HG03378 (cell line): Measurements from ENCODE around the gene FRMPD2.
"Not testable (repeated sequence)": the region's sequence is repeated elsewhere in the genome, so short reads cannot be mapped to it uniquely, and the experiment has no call there.

Experiments
- ATAC-seq: cut with Tn5 transposase; IDR thresholded peaks from one replicate; pipeline ENCODE4 v1.9.1; 2021; ENCODE audit warnings: mild to moderate bottlenecking, moderate library complexity; ENCODE audit not compliant: unreplicated experiment

FRMPD2 gene

GRCh38 chr10:48288661-48289060 is 14.2 kb upstream of the FRMPD2 start:
- ATAC-seq: no peak

- no peak for ATAC-seq
Measured at GRCh38 chr10:48287417-48288391, 13.2 kb upstream of the FRMPD2 start.

DNA sequence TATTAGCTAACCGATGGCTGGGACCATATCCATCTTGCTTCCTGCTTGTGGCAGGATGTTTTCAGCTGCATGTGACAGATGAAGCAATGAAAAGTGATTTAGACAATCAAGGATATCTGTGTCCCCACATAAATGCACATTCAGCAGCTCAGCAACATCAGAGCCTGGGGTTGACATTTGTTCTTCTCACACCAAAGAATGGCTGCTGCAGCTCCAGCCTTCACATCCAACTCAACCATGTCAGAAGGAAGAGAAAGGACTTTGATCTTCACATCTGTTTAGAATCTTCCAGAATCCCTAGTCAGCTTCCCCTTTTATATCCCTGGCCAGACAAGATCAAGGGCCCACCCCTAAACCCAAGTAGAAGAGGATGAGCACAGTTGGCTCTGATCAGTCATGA is 11.9 kb upstream of the FRMPD2 start:
- no peak for ATAC-seq

DNA sequence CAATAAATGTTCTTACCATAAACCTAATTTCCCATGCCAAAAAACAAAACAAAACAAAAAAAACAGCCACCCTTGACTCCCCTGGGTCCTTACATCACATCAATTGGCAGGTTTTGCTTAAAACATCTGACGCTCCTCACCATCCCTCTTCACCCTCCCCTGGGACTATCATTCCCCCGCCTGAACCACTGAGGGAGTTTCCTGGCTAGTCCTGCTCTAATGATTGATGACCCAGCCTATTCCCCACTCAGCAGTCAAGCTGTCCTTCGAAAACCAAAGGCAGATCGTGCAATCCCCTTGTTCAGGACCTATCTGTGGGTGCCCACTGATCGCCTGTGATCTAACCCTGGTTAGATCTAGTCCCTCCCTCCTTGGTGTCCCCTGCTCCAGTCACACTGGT is 11.2 kb upstream of the FRMPD2 start:
- ATAC-seq: peak; percentile 49

- ATAC-seq: no peak
Measured at GRCh38 chr10:48284811-48285210, 10.3 kb upstream of the FRMPD2 start.

DNA sequence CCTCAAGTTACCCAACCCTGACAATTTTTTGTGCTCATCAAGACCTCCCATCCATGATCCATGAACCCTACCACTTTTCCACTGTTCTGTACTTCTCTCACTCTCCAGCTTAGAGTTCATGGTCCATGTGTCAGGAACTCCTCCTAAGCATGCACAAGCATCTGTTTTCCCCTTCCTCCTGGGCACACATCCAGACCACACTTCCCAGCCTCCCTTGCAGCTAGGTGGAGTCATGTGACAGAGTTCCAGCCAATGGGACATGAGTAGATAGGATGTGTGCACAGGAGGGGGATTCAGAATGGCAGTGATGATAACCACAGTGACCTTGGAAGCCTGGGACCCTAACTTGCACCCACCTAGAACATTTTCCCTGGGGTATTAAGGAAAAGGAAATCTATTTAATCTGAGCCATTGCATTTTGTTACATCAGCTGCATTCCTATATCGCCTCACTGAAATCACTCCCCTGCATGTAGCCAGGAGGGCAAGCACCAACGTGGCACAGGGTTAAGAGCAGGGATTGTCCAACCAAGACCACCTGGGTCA is 9.6 kb upstream of the FRMPD2 start:
- no peak for ATAC-seq

GRCh38 chr10:48282829-48283228 is 8.3 kb upstream of the FRMPD2 start:
- peak; percentile 58 for ATAC-seq

DNA sequence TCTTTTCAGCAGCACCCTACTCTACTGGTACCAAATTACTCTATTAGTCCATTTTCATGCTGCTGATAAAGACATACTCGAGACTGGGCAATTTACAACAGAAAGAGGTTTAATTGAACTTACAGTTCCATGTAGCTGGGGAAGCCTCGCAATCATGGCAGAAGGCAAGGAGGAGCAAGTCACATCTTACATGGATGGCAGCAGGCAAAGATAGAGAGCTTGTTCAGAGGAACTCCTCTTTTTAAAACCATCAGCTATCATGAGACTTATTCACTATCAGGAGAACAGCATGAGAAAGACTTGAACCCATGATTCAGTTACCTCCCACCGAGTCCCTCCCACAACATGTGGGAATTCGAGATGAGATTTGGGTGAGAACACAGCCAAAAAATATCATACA is 7.2 kb upstream of the FRMPD2 start:
- not testable (repeated sequence) for ATAC-seq

- ATAC-seq: peak; percentile 86
Measured at GRCh38 chr10:48279081-48279751, 4.7 kb upstream of the FRMPD2 start.

- ATAC-seq: no peak
Measured at GRCh38 chr10:48277093-48277492, 2.6 kb upstream of the FRMPD2 start.

- ATAC-seq: no peak
Measured at GRCh38 chr10:48273741-48274140, 755 bp downstream of the FRMPD2 start.

- peak; percentile 46 for ATAC-seq
Measured at GRCh38 chr10:48272682-48273081, 1.8 kb downstream of the FRMPD2 start.

DNA sequence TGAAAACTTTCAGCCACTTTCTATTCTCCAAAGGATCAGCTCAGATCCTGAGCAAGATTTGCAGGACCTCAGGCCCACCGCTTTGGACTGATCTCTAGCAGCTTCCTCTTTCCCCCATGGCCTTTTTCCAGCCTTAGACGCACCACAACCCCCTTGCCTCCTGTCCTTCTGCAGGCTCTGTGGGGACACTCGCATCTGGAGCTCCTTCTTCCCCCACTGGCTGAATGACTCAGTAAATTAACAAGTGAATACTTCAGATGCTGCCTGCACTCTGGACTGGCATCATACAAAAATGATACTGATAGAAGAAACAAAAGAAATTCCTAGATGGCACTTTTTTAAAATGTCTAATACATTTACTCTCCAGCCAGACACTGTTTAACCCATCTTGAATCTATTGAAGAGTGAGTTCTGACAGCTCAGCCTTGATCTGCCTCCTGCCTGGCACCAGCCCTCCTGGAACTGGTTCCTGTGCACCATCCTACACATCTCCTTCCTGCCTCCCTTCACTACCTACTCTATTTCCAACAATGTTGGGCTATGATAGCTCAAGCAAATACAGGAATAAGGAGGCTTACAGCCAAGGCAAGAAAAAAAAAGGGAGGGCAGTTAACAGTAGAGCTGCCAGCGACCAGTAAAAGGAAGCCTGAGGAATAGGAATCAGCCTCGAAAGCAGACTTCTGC is 3.3 kb downstream of the FRMPD2 start:
- no peak for ATAC-seq

DNA sequence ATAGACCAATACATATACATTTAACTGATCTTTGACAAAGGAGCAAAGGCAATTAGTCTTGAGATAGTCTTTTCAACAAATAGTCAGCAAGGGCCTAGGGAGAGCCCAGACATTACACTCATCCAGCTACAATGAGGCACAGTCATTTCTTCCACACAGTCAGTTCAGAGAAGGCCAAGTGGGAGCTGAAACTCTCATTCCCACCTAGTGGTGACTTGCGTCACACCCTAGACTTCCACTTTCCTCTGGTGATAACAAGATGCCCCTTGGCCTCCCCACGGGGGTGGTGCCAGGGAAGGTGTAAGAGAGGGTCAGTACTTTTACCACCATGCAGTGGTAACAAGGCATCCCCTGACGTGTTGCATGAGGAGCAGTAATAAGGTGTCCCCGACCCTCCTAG is 8.0 kb downstream of the FRMPD2 start:
- ATAC-seq: no peak

GRCh38 chr10:48258105-48258504 is 16.4 kb downstream of the FRMPD2 start:
- ATAC-seq: no peak

- ATAC-seq: no peak
Measured at GRCh38 chr10:48257407-48257961, 17.0 kb downstream of the FRMPD2 start.

DNA sequence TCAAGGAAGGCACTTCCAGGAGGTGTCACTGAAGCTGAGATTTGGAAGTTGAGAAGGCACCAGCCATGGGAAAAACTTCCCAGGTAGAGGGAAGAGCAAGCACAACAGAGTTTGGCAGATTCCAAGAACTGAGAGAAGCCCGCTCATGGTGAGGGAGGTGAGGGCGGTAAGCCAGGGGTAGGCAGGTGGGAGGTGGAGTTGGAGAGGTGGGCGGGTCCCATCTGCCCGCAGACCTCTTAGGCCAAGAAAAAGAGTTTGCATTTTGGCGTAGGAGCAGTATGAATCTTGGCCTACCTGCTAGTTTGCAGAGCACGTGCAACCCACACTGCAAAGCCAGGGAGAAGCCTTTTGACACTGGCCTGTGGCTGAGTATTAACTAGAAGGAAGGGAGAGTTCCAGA is 18.8 kb downstream of the FRMPD2 start:
- ATAC-seq: no peak

DNA sequence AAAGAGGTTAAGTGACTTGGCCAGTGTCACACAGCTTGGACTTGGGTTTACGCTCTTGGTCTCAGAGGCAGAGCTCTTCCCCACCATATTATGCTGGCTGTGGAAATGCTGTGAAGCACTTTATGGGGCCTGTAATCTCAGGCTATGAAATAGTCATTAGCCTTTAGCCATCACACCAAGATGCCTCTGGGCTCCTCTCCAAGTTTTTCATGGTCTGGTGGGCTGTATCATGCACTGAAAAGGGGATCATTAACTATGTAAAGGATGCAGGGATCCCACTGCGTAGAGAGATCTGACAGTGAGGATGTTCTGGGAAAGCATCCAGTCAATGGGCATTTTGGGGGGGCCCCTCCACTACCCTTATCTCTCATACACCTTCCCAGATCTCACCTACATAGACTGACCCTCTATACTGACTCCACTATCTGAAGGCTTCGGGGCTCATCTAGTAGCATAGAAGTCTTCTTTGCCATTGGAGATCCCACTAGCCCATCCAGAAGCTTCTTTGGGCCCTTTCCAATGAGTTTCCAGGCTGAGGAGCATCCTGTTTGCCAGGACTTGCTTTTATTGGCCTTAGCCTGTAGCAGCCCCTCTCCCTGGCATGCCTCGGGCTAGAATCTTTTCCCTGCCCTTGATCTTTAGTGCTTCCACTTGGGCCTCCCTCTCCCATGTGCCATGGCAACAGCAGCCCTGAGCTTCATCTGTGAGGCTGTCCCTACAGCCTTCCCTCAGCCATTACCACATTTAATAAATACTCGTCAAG is 19.6 kb downstream of the FRMPD2 start:
- ATAC-seq: no peak

DNA sequence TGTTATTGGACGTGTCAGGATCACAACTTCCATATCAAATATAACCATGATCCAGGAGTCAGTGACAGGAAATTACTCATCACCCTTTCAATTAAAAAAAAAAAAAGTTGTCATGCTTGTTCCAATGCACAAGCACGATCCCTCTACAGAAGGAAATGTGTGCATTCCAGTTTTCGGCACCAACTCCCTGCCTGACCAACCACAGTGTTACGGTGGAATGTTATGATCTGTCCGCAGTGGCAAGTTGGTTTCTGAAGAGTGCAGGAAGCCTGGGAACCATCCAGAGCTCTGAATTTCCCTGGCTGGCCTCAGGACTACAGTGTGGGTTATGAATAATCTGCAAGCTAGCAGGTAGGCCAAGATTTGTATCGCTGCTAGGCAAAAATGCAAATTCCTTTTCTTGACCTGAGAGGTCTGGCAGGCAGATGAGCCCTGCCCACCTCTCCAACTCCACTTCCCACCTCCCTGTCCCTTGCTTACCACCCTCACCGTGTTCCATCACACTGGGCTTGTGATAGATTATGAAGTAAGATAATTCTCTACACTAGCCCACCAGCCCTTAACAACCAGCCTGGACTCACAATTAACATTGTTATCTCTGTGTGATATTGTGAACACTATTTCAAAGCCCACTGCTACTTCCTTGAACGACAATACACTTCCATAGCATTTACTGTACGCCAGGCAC is 20.4 kb downstream of the FRMPD2 start:
- no peak for ATAC-seq

DNA sequence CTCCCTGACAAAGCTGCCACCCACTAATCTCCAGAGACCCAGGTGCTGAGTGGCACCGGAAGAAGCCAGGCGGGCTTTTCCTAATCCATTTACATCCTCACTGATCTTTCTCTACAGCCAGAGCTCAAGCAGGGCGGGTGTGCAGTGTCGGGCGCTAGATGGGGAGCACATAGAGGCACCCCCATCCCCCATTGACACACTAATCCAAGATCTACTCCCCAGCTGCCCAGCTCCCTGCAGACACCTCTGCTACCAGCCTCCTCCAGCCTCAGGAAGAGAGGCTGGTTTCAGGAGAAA is 22.2 kb downstream of the FRMPD2 start:
- ATAC-seq: no peak
